ENCODE measurements around the gene ARHGEF39. TPM values are rescaled to one million over a fixed set of nuclear protein-coding genes. Genes with fewer than 3 reads are reported as not detected.
"Not testable (repeated sequence)": the region's sequence is repeated elsewhere in the genome, so short reads cannot be mapped to it uniquely, and the experiment has no call there.

Gene ARHGEF39
- total RNA-seq, 1 experiment from 2014 or later, result 15.4 TPM

DNA sequence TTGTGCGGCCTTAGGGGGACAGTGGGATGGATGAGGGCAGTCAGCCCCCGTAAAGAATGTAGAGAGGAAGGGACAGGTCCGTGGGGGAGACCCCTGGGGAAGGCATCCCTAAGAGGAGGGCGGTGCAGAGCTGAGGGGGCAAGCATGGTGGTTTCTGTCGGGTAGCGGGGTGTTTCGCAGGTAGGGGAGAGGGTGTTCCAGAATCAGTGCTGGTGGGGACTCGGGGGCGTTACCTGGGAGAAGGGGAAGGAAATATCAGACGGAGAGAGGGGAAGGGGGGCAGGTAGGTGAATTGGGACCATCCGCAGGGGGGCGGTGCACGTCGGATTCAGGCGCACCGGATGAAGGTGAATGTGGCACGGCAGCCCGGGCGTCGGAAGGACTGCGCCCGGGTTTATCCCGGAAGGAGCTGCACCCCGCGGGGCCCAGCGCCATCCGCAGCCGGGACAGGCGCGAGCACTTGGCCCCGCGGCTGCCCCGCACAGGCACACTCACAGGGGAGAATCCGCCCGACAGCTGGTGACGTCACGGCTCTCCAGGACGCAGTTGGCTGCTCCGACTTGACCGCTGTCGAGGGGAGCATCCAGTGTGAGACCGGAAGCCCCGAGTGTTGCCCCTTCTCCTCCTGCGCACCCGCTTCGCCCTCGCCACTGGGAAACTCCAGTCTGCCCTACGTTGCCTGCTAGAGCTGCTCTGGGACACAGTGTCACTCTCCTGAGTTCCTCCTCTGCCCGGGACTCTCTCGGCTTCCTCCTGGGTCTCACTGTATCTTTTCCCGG is 48.1 kb downstream of the ARHGEF39 start:
- Mint-ChIP-seq H3K4me1 (ENCODE audit: low read depth, unreplicated experiment) (no peaks in the 10 kb centered on the region), H3K27ac (ENCODE audit: unreplicated experiment) (peak overlapping the region; percentile 38), H3K27me3 (ENCODE audit: unreplicated experiment) (peaks cover 76% of the 10 kb centered on the region), H3K9me3 (ENCODE audit: low read depth, unreplicated experiment) (no peaks in the 10 kb centered on the region), H3K4me3 (ENCODE audit: low read depth, unreplicated experiment) (peak overlapping the region; percentile 49), H3K36me3 (ENCODE audit: insufficient read depth, unreplicated experiment) (no peaks in the 10 kb centered on the region)
- no TSS peak for BruUV-seq (replicated peaks)
- peak; percentile 36 for DNase-seq
- intact Hi-C loops (cut with micrococcal nuclease; ENCODE audit: unreplicated experiment), result no loop called here
- TF ChIP-seq, protein P1, sequence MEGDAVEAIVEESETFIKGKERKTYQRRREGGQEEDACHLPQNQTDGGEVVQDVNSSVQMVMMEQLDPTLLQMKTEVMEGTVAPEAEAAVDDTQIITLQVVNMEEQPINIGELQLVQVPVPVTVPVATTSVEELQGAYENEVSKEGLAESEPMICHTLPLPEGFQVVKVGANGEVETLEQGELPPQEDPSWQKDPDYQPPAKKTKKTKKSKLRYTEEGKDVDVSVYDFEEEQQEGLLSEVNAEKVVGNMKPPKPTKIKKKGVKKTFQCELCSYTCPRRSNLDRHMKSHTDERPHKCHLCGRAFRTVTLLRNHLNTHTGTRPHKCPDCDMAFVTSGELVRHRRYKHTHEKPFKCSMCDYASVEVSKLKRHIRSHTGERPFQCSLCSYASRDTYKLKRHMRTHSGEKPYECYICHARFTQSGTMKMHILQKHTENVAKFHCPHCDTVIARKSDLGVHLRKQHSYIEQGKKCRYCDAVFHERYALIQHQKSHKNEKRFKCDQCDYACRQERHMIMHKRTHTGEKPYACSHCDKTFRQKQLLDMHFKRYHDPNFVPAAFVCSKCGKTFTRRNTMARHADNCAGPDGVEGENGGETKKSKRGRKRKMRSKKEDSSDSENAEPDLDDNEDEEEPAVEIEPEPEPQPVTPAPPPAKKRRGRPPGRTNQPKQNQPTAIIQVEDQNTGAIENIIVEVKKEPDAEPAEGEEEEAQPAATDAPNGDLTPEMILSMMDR (IDR thresholded peaks at IDR 0.05; ENCODE audit: unreplicated experiment), result no peak
- CTCF ChIA-PET, result no interaction called here

DNA sequence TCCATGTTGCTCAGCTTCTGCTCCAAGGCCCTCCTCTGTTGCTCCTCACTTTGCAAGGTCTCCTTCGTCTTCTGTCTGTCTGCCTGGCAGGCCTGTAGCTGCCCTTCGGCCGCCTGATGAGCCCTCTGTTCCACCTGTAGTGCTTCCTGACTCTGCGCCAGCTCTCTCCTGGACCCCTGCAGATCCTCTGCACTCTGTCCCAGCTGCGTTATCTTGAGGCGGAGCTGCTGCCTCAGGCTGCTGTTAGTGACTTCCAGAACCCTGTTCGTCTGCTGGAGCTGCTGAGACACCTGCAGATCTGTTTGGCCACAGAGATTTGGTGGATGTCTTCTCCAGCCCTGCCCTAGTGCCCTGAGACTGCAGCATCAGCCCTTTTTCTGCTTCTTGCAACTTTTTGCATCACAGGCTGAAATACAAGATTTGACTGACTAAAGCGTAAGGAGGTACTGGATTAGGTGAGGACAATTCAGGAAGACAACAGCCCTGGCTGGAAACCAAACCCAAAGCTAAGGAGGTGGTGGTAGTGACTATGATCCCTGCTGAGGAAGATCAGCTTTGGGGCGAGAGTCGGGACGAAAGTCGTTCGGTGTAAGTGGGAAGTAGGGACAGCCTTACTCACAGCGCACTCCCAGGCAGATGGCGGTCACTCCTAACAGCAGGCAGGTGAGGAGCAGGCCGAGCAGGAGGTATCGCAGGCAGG is 48.9 kb downstream of the ARHGEF39 start:
- CTCF ChIA-PET, result no interaction called here
- TF ChIP-seq, protein P1 (IDR thresholded peaks at IDR 0.05; ENCODE audit: unreplicated experiment), result no peak
- Mint-ChIP-seq H3K27me3 (ENCODE audit: unreplicated experiment) (peaks cover 69% of the 10 kb centered on the region), H3K4me1 (ENCODE audit: low read depth, unreplicated experiment) (no peaks in the 10 kb centered on the region), H3K27ac (ENCODE audit: unreplicated experiment) (no peak overlapping the region), H3K36me3 (ENCODE audit: insufficient read depth, unreplicated experiment) (no peaks in the 10 kb centered on the region), H3K4me3 (ENCODE audit: low read depth, unreplicated experiment) (peak overlapping the region; percentile 49), H3K9me3 (ENCODE audit: low read depth, unreplicated experiment) (no peaks in the 10 kb centered on the region)
- DNase-seq, result no peak
- intact Hi-C loops (cut with micrococcal nuclease; ENCODE audit: unreplicated experiment), result no loop called here
- BruUV-seq (replicated peaks), result no TSS peak

DNA sequence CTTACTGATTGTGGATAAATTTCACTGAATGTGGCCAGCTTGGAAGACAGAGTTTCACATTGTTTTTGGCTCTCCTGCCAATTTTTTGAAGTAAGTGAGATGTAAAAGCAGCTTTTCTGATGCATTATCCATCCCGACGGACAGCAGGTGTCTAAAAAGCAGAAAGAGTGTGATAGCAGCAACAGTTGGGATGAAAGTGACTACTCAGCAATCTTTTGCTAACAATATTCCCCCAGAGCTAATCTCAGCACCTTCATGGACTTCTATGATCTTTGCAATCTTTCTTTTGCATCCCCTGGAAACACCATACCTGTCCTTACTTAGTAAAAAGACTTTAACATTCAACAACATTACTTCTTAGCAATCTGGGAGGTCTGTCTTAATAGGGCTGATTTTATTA is 52.2 kb downstream of the ARHGEF39 start:
- H3K4me3 Mint-ChIP-seq (ENCODE audit: low read depth, unreplicated experiment), result no peak overlapping the region
- H3K36me3 Mint-ChIP-seq (ENCODE audit: insufficient read depth, unreplicated experiment), result no peaks in the 10 kb centered on the region
- intact Hi-C loops (cut with micrococcal nuclease; ENCODE audit: unreplicated experiment), result no loop called here
- DNase-seq, result no peak
- BruUV-seq (replicated peaks), result no TSS peak
- no peaks in the 10 kb centered on the region for H3K4me1 Mint-ChIP-seq (ENCODE audit: low read depth, unreplicated experiment)
- TF ChIP-seq, protein P1 (IDR thresholded peaks at IDR 0.05; ENCODE audit: unreplicated experiment), result no peak
- H3K9me3 Mint-ChIP-seq (ENCODE audit: low read depth, unreplicated experiment), result no peaks in the 10 kb centered on the region
- CTCF ChIA-PET, result no interaction called here
- peaks cover 51% of the 10 kb centered on the region for H3K27me3 Mint-ChIP-seq (ENCODE audit: unreplicated experiment)
- no peak overlapping the region for H3K27ac Mint-ChIP-seq (ENCODE audit: unreplicated experiment)

DNA sequence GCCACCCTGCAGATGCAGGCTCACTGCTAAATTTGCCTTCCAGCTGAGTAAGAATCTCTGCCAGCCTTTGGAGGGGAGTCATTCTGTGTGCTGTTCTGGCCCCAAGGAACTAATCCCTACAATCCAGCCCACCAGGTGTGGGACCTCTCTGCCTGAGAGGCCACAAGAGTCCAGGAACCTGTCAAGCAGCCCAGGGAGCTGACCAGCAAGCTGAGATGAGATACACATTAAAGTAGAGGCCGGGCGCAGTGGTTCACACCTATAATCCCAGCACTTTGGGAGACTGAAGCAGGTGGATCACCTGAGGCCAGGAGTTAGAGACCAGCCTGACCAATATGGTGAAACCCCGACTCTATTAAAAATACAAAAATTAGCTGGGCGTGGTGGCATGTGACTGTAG is 52.9 kb downstream of the ARHGEF39 start:
- BruUV-seq (replicated peaks); H3K4me1 Mint-ChIP-seq (ENCODE audit: low read depth, unreplicated experiment); H3K36me3 Mint-ChIP-seq (ENCODE audit: insufficient read depth, unreplicated experiment); intact Hi-C loops (cut with micrococcal nuclease; ENCODE audit: unreplicated experiment); H3K9me3 Mint-ChIP-seq (ENCODE audit: low read depth, unreplicated experiment); H3K27ac Mint-ChIP-seq (ENCODE audit: unreplicated experiment); DNase-seq; H3K4me3 Mint-ChIP-seq (ENCODE audit: low read depth, unreplicated experiment): not testable (repeated sequence)
- H3K27me3 Mint-ChIP-seq (ENCODE audit: unreplicated experiment), result peaks cover 44% of the 10 kb centered on the region
- CTCF ChIA-PET, result interaction anchor here (0.8 to 1.3 kb wide), 2 partner anchors 33 to 84 kb away, joined by 4 to 6 read pairs; no protein-coding TSS in a partner anchor
